Cardiac fibroblast (primary cell): ENCODE measurements around the gene SMC1A.

Experiments used
- DNase-seq, 2 donors: peaks; one replicate each; pipeline versions ENCODE4 v3.0.0 to v3.0.0-alpha.2; 2010; ENCODE audit warnings: low read depth in 2 of 2
- H3K4me3 ChIP-seq, 2 donors: replicated peaks in 1 of 2; 1 replicate in 1 of 2; 2 replicates in 1 of 2; pipeline ENCODE4 v1.5.1; 2011; ENCODE audit warnings: low read depth in 2 of 2, low read length in 2 of 2, mild to moderate bottlenecking in 2 of 2, moderate library complexity in 1 of 2
- TF ChIP-seq, protein P1 (sequence below): IDR thresholded peaks from one replicate; pipeline ENCODE4 v1.5.1; 2011; ENCODE audit warnings: low read depth, mild to moderate bottlenecking, low read length, inconsistent platforms

SMC1A gene

DNA sequence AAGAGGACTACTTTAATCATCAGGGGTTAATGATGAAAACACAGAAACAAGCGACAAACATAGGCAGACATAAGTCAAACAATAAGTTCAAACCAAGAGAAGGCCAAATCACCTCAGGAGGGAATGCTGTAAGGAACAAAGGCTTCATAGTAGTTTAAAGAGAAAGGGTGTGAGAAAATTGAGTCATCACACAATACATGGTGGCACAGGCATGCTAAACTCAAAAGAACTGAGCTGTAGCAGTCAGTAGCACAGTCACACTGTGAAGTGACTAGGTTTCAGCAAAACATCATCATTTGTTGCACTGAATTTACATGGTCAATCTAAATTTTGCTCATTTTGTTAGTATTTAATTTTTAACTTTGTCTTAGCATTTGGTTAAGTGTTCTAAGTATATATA is 24.2 kb downstream of the SMC1A start:
- TF ChIP-seq, protein P1, sequence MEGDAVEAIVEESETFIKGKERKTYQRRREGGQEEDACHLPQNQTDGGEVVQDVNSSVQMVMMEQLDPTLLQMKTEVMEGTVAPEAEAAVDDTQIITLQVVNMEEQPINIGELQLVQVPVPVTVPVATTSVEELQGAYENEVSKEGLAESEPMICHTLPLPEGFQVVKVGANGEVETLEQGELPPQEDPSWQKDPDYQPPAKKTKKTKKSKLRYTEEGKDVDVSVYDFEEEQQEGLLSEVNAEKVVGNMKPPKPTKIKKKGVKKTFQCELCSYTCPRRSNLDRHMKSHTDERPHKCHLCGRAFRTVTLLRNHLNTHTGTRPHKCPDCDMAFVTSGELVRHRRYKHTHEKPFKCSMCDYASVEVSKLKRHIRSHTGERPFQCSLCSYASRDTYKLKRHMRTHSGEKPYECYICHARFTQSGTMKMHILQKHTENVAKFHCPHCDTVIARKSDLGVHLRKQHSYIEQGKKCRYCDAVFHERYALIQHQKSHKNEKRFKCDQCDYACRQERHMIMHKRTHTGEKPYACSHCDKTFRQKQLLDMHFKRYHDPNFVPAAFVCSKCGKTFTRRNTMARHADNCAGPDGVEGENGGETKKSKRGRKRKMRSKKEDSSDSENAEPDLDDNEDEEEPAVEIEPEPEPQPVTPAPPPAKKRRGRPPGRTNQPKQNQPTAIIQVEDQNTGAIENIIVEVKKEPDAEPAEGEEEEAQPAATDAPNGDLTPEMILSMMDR = no peak
- no peak for DNase-seq
- H3K4me3 ChIP-seq = no peak overlapping the region

DNA sequence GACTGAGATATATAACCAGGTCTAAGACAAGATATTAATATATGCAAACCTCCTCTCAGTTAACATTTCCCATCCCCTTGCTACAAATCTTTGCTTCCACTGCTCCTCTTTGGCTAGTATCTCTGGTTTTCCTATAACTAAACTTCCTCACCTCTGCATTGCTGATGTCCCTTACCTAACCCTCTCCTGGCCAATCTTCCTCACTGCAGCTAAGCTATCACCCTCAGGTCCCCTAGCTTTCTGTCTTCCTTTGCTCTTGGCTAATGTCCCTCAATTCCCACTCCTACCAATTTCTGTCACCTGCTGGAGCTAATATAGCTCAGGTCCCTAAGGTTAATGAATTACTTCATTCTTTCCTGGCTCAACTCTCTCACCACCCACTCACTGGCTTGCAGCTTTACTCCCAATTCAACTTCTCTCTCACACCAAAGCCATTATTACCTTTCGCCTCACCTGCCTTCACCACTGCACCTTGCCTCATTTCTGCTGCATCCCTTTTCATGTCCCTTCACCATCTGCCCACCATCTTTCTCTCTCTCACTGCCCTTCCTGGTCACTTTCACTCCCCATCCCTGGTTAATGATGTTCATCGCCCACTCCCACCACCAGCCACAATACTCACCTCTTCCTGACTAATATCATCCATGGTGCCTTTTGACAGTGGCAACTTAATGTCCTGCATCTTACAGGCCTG is 26.7 kb downstream of the SMC1A start:
- DNase-seq = no peak
- TF ChIP-seq, protein P1 = peak; percentile 2
- no peak overlapping the region for H3K4me3 ChIP-seq

DNA sequence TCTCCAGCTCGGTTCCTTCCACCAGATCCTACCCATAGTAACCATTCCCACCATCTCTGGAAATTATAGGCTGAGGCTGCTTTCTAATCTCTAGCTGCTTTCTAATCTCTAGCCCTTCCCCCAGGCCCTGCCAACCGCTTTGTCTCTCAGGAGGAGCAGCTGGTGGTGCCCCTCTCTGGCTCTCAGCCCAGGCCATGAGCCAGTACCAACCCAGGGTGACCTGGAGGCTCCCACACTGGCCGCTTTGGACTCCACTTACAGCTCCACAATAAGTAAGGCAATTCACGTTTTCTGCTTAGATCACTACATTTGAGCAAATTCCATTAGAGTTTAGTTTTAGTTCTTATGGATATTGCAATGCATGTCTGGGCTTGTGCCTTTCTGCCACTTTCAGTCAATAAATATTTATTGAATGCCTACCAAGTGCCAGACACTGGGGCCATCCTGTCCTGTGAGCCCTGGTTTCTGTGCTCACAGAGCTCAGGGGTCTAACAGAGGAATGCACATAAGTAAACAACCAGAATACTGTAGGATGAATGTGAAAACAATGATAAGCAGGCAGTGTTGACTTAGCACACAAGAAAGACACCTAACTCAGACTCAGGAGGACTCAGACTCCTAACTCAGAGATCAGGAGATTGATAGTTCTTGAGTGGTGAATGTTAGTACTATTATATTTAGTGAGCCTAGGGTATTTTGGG is 38.9 kb downstream of the SMC1A start:
- no peak overlapping the region for H3K4me3 ChIP-seq
- TF ChIP-seq, protein P1 = no peak
- DNase-seq = no peak

DNA sequence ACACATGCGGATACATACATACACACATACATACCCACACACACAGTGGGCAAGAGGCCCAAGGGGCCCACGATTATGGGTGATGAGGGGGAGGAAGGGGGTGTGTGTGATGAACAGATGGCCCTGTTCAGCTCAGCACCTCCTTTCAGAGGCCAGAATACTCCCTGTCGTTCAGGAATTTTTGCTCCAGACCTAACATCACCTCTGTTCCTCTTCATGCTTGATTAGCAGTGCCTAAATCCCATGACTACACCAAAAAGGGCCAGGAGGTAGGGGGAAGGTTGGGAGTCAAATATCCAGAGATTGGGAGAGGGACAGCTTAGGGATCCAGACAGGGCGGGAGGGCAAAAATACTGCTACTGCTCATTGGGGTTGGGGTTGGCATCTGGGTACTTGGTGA is 42.7 kb downstream of the SMC1A start:
- no peak overlapping the region for H3K4me3 ChIP-seq
- TF ChIP-seq, protein P1 = no peak
- DNase-seq = no peak

DNA sequence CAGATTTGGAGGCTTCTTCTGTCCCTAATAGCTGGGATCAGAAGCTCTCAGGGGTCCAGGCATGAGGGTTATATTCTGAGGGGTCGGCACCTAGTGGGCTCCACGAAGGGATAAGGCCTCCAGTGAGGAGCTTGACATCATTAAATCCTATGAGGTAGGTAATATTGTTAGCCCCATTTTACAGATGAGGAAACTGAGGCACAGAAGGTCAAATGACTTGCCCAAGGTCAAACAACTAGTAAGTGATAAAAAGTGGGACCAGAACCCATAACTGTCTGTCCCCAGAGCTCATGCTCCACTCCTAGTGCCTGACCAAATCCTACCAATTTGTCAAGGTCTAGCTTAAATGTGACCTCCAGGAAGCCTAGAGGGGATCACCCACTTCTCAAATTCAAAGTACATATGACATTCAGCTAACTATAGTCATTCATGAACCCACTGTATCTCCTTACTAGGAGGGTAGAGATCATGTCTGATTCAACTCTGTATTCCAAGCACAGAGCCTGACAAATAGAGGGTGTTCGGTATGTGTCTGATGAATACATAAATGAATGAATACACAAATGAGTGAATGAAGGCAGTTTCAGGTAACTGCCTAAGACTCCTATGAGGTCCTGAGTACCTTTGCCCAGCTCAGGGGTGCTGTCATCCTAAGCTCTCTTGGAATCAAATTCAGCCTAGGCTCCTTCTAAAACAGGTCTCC is 43.3 kb downstream of the SMC1A start:
- DNase-seq = no peak
- TF ChIP-seq, protein P1 = no peak

DNA sequence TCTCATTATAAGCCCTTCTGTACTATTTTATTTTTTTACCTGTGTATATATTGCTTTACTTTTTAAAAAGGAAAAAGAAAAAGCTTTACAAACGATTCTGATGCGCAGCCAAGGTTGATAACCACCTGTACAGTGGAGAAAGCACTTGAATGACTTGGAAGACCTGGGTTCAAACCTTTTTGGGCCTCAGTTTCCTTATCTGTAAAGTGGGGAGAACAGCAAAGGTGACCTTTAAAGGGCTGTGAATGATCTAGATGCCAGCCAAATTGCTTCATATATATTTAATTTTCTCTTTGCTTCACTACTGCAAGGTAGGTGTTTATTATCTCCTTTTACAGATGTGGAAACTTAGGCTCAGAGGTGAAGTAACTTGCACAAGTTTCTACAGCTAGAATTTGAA is 45.0 kb downstream of the SMC1A start:
- DNase-seq = no peak
- TF ChIP-seq, protein P1 = no peak

More for the DNA sequence above, 43.3 kb downstream of the SMC1A start:
- H3K4me3 ChIP-seq = no peak overlapping the region

More for the DNA sequence above, 45.0 kb downstream of the SMC1A start:
- H3K4me3 ChIP-seq = no peak overlapping the region
